HTR-8/SVneo (cell line): Measurements from ENCODE around the gene NYAP2.

Source experiments
- DNase-seq: peaks from one replicate; pipeline ENCODE4 v3.0.0; 2011; ENCODE audit warnings: low spot score, mixed read lengths; ENCODE audit not compliant: insufficient read length
- FAIRE-seq: peaks from 2 replicates; lab custom pipeline; 2011; peaks lifted over from hg19 to GRCh38; lab: Jason Lieb, UNC

Gene NYAP2

DNA sequence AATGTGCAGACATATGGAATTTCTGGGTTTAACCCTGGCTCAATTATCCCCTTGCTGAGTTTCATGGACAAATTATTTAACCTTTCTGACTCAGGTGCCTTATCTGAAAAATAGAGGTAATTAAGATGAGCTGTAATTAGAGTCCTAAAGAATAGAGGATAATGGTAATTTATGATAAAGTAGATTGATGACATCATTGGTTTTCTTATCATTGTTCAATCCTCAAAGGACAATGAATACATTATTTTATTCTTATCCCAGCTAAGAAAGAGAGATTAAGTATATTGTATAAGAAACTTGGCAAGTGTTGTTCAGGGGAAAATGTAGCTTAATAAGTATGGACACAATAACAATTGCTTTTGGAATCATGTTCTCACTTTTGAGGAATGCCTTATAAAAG is 279.3 kb downstream of the NYAP2 start:
- DNase-seq (no peak), FAIRE-seq (no peak)

DNA sequence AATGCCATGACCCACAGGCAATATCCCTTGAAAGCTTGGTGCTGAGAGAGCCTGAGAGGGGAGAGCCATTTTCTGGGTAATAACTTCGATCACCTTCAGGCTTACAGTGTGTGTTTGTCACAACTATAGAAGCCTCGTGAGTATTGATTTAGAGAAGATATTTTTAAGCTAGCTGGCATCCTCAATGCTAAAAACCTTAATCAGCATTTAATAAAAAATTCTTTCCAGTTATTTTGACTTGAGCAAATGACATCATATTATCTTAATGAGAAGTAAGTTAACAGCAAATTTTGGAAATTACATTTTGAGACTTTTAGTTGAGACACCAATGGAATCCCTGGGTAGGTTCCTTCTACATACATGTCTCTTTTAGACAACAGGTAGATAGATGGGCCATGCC is 283.7 kb downstream of the NYAP2 start:
- no peak for FAIRE-seq
- DNase-seq = no peak

DNA sequence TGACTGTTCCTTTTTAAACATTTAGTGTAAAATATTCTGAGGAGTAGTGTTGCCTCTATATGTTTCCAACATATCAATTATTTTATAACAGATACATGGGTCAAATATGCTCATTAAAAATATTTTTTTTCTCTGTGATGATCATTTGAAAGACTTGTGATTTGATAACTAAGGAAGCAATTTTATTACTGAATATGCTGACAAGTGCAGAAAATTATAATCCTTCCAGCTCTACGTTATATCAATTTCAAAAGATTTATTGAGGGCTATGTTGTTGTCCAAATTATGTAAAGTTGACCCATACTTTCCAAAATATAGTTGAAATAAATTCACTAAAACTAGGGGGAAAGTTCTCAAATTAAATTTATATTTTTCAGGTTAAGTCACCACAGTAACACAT is 290.6 kb downstream of the NYAP2 start:
- FAIRE-seq = no peak
- no peak for DNase-seq

DNA sequence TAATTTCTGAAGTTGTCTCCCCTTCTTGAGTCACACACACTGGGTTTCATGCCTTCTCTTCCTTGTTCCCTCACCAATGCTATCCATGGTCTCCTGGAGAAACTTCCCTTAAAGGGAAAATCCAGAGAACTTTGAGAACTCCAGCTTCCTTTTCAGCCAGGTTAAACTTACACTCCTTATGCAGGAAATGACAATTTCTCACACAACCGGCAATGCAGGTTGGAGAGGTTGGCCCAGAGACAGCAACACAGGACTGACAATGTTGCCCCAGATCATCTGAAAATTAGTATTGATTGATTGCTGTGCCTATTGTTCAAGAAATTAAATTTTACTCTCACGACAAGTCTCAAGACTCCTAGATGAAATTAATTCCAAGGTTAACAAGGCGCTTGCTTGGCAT is 292.2 kb downstream of the NYAP2 start:
- DNase-seq = no peak
- no peak for FAIRE-seq

DNA sequence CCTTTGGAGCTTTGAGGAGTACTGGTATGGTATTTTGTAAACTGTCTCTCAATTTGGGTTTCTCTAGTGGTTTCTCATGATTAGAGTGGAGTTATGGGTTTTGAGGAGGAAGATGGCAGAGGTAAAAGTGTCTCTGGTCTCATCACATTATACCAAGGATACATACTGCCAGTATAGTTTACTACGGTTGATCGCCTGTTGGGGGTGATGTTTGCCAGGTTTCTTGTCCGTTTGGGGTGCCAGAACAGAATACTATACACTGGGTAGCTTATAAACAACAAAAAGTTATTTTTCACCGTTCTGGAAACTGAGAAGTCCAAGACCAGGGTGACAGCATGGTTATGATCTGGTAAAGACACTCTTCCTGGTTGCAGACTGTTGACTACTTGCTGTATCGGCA is 293.7 kb downstream of the NYAP2 start:
- no peak for DNase-seq
- FAIRE-seq = no peak

DNA sequence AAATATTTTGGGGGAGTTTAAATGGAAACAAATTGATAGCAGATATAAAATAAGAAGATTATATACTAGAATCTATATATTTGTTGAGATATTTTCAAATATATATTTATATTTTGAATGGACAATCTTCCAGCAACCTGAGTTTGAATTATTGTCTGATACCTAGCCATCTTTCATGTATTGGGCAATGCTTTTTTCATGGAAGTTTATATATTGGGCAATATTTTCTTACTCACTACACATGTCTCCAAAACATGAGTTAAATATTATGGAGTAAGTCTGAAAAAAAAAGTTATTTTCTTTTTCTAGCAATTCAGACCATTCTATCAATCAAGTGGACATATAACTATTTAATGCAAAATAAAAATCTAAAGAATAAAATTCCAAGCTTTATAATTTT is 295.2 kb downstream of the NYAP2 start:
- DNase-seq = no peak
- no peak for FAIRE-seq

DNA sequence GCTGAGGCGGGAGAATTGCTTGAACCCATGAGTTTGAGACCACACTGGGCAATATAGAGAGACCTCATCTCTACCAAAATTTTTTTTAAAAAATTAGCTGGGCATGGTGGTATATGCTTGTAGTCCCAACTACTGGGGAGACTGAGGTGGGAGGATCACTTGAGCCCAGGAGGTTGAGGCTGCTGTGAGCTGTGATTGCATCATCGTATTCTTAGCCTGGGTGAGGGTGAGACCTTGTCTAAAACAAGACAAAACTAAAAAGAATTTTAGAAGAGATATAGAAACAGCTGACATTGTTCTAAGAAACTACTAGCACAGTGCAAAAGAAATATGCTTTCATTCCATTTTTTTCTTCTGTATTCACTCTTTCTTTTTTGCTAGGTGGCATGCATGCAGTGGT is 298.4 kb downstream of the NYAP2 start:
- FAIRE-seq (no peak), DNase-seq (no peak)
